Fibroblast of gingiva (primary cell): ENCODE results near the gene ATP8A1.
"Not testable (repeated sequence)": the region's sequence is repeated elsewhere in the genome, so short reads cannot be mapped to it uniquely, and the experiment has no call there.

Experiments used
- DNase-seq: peaks from one replicate; pipeline ENCODE4 v3.0.0-alpha.2; 2011; ENCODE audit warnings: low read depth

The ATP8A1 gene

DNA sequence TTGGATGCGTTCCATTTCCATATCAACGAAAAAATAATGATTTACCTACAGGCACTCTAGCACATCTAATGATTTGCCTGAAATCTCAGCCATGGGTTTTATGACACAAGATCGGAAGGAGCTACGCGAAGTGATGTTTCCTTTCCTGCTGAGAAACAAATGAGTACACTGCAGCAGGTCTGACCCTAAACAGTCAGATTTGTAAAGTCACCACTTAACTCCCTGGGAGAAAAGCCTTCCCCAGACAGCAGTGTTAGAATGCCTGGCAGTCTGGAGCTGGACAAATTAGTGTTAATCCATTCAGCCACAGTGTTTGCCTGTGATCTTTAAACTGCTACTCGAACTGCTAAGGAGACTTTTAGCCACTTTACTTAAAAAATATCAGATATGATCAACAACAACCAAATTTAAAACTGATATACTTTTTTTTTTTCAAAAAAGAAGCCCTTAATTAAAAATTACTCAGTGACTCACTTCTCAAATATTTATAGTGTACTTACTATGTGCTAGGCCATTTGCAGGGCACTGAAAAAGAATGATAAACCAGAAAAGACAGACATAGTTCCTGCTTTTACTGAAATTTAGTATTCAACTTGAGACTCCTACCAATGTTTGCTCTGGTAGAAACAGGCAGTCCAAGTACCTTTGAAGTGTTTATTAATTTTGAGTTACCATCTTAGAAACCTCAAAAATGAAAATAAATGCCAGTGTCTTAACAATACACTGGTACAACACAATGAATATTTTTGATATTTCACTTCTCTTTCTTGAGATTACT is 155.1 kb downstream of the ATP8A1 start:
- no peak for DNase-seq

DNA sequence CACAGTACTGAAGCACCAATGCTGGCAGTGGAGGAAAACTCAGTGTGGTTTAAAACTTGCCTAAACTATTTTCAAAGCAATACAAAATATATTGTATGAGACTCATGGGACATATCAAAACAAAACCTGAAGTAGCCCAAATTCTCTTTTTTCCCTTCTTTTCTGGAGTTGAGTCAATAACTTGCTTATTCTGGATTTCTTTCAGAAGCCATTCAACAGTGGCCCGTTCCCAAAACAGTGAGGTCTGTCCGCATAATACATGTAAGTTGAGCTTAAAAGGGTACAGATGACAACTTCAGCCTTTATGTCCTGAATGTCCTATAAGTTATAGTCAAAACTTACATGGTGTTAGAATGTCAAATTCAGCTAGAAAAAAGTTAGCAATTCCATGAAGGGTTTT is 158.9 kb downstream of the ATP8A1 start:
- DNase-seq = no peak

DNA sequence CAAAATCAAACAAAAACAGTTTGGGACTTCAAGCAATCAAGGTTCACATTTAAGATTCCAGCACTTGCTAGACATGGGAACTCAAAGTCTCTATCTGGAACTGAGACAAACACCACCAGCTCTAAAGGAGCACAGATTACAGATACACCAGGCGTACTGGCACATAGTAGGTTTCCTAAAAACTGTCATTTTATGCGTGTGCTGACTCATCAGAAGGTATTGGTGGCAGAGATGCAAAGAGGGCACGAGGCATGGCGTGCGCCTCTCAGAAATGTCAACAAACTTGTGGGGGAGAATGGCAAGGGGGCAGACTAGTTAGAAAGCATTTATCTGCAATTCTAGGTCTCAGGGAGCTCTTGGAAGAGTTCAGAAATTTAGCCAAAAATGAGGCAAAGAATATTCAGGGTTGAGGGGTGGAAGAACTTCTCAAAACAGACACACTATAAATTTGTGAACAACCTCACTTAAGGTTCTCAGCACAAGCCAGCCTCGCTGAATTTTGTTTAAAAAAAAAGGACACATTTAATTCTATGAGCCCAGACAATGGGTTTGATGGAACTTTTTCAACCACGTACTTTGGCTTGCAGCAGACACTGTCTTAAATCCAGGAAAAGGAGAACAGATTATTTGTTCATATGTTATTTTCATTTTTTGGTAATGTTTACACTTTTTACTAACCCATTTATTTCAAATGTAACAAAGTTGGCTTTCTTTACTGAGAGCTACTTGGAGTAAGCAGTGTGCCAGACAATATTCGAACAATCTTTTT is 159.6 kb downstream of the ATP8A1 start:
- no peak for DNase-seq

DNA sequence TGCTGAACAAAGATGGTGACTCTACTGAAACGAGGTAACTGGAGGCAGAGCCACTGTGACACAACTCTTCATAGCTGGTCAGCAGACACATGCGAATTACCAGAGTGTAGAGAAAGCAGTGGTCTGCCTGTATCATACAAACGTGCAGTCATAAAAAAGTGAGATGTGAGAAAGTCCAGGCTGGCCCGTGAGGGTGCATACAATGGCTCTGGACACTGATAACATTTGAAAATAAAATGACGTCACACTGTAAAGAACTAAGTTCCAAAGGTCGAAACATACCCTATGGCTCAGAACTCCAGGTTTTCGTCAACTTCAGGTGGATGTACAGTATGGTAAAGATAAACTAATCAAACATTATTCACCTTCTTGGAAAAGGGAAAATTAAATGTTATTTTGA is 163.9 kb downstream of the ATP8A1 start:
- DNase-seq = no peak

DNA sequence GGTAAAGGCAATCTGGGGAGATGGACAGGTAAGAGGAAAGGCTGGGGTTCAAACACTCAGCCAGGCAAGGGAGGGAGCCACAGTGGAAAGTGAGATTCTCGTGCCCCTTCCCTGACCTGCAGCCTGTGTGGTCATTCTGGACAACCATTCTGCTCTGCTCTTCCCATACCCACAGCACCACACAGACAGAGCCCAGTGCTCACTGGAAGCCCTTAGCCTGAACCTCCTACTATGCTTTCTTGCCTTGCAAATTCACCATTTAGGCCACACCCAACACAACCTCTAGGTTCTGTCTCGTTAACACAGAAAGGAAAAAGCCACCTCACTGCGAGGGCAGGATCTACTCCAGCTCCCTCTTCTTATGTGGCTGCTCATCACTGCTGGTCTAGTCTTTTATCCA is 166.9 kb downstream of the ATP8A1 start:
- DNase-seq = no peak

DNA sequence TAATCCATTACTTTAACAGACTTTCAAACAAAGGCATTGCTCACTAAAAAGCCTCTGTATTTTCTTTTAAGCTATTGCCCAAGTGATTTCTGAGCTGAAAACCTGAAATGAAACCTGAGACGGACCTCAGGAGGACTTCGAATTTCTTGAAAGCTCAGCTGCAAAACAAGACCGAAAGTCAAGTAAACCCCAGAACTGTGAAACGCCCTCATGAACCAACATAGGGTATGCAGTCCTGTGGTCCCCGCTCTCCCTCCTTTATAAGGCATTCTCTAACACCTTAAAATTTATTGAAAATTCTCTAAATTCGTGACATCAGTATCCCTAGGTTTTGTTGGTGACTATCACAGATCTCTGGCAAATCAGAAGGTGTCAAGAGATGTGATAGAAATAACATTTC is 167.8 kb downstream of the ATP8A1 start:
- DNase-seq = no peak

DNA sequence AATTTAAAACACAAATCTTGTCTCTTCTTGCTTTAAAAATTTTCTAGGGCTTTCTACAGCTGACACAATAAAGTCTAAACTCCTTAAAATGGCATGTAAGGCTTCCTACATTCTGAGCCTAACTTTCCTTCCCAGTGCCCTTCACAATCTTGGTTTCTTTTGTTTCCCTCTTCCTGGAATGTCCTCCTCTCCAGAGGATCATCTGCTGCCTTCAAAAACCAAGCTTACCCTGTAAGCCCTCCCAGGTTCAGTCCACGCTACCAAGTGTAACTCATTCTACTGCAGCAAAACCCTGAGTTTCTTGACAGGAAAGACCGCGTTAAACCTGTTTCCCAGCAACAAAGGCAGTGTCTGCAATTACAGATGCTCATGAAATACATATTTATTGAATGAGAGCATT is 168.4 kb downstream of the ATP8A1 start:
- DNase-seq = no peak

DNA sequence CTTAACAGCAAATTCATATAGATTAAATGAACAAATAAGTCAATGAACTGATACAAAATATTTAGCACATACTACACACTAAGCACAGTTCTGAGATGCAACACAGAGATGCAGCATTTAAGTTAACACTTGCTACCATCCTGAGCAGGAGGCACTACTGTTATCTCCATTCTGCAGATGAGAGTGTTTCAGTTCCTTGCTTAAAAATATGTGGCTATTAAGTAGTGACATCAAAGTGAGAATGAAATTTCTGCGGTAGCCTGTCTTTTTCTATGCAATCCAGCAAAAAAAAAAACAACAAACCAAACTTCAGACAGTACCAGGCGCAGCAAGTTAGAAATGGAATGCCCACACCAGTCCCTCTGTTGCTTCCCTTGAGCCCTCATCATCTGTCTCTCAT is 168.8 kb downstream of the ATP8A1 start:
- DNase-seq = no peak

DNA sequence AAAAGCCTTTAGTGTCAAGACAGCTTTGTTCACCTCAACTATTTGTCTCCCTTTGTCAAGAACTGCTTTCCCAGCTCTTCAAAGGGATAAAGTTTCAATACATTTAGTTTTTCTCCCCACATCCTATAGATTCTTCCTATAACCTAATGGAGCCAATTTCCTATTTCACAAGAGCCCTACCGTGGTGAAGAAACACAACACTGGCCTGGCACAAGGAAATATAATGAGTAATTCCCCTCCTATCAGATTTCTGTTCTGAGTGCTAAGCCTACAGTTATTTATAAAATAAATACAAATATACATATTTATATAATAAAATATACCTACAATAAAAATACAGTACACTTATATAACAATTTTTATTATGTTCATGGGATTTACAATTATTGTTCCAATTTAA is 169.7 kb downstream of the ATP8A1 start:
- no peak for DNase-seq

DNA sequence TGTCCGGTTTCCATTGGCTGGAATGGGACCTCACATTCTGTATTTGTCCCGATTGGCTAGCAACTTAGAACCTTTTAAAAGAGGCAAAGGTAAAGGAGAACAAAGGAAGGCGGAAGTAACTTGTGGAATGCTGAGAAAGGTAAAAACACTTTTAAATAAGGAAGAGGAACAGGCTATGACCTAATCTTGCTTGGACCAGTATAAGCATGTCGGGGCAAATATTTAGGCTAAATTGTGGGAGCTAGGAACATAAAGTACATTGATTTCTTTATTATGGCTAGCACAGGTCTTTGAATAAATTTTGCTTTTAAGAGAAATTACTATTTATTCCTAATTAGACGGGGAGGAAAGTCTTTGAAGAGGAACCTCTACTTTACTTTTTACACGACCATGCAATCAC is 170.7 kb downstream of the ATP8A1 start:
- DNase-seq = not testable (repeated sequence)

DNA sequence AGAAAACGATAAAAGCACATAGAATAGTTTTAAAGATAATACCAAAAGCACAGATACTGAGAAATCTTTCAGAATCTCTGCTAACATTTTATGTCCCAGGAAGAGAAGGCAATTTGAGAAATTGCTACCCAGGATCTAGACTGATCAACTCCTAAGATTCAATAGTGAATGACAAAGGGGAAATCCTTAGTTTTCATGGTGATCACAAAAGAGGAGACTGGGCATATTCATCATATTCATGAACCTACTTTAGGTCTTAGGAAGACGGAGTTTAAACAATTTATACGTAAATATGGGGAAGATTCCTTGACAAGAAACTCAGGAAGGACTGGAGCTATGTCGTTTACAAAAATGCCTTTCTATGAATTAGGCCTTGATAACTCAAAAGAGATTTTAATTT is 172.3 kb downstream of the ATP8A1 start:
- no peak for DNase-seq

DNA sequence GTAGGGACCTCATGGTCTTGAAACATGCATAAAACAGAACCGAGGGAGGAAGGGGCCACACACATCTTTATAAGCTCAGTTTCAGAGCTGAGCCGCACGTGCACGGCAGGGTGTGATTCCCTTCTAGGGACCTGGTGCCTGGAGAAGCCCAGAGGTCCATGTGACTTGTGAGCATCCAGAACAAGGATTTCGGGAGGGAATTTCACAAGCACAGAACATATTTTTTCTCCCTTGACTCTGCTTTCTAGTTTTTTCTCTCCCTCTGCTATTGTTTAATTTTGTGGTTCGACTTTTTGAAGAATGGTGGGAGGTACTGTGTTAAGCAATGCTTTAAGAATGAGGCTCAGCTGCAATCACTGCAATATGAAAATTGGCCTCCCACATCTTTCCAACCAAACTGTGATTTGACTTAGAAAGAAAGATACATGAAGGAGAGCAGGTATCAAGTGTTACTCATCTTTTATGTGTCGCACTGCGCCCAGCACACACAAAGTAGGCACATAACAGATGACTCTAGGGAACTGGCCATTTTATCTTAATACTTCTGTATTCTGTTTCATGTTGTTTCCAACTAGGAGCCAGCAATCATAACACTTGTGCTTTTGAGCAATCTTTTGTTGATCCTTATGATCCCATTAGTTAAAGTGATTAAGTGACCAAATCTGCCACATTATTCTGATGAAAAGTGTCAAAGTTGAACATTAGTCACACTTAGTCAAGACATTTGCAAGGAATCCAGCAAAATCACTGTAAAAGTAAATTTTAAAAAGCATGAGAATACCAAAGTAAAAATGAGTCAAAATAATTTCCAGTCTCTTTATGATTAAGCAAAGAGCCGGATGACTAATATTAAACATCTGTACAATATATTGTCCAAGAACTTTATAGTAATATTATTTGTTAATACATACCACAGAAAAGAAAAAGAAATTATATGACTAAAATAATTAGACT is 173.2 kb downstream of the ATP8A1 start:
- no peak for DNase-seq

DNA sequence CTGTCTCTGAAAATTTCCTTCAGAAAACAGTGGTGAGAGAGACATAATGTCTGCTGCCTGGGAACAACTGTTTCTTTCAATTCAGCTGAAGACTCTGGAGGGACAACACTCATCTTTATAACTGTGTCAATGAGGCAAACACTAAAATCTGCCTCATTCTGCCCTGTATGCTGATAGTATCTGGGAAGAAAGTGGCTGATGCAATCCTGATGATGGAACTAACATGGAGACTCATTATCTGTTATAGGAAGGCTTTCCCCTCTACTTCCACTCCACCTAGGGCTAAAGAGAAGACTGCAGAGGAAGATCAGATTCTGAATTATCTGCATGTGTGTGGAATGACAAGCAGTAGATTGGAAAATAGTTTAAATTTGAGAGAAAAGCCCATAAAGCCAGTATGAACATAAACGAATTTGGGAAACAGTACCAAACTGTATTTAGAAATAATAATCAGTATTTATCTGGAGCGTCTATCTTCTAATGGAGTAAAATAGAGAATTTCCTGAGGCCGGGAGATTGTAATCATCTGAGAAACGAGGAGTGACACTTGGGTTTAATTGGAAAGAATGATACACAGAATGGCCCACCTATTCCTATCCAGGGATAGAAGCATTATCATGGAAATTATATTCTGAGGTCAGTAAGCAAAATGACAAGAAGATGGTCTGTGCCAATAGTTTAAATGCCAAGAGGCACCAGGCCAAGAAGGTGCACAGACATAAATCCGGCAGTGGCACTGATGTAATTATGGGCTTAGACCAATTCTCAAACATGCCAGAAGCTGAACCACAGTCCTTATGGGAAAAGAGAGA is 174.2 kb downstream of the ATP8A1 start:
- no peak for DNase-seq

DNA sequence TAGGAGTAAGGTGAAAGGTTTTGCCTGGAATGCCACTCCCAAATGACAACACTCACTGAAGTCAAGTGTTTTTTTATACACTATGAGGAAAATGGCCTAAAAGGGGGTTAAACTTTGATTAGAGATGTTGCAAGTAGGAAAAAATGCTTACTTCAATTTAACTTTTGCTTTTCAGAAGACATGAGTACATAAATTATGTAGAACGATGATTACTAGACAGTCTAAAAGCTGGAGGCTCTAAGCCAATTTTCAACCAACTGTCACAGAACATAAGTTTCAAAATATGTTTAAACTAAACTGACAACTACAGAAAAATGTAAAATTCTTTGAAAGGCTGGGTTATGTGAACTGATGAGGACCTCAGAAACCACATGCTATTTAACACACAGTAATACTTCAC is 176.2 kb downstream of the ATP8A1 start:
- no peak for DNase-seq

DNA sequence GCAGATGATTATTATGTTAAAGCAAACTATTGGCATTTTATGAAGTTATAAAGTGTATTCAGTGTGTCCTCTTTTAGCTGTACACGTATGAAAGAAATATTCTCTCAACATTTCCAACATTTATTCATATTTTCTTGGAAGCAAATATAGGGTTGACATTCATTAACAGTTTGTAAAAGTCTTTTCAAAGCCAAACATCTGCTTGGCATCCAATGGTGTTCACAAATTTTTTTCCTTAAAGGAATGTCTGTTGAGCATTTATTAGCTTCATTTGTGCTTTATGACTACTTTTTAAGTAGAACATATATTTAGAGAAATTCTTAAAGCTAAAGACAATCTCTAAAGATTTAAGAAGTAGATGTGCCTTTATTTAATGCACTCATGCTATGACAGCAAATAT is 176.6 kb downstream of the ATP8A1 start:
- no peak for DNase-seq

DNA sequence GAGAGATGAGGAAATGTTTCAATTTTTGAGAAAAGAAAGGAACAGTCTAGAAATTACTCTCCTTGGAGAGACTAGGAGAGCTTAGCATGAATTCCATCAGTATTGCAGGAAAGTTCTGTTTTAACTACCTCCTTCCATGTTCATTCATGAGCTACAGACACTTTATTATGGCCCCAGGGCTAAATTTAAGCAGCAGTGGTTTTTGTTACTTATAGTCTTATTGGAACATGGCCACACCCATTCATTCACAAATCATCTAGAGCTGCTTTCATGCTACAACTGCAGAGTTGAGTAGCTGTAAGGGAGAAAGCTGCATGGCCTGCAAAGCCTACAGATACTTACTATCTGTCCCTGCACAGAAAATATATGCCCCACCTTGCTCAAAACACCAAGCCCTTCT is 178.0 kb downstream of the ATP8A1 start:
- DNase-seq = no peak

DNA sequence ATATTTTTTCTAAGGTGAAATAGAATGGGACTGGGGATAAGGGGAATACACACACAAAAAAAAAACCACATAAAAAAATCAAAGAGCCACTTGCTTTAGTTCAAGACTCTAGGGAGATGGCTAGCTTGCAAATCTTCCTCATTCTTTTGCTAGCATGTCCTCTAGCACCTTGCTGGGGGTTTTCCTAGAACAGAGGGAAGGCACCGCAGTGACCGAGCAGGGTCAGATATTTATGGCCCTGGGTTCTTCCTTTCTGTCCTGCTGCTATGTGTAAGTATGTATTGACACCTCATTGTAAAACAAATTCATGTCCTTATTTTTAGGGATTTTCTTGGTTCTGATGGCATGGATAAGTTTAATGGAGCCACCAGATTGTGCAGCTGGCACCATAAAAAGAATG is 178.4 kb downstream of the ATP8A1 start:
- DNase-seq = no peak

DNA sequence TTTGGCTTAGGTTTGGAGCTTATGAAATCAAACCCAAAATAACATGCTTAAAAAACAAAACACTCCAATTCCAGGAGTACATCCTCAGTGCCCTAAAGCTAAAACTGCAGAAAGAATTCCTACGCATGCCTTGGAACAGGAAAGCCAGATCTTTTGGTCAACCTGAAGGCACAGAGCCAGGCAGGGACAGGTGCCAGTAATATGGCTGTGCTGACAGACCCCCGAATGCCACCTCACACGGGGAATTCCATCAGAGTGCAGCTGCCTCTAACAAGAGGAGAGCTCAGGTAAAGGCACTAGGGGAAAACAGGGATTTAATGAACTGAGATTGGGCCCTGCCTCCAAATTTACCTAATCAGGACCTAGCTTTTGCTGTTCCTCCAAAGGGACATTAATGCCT is 182.5 kb downstream of the ATP8A1 start:
- no peak for DNase-seq

DNA sequence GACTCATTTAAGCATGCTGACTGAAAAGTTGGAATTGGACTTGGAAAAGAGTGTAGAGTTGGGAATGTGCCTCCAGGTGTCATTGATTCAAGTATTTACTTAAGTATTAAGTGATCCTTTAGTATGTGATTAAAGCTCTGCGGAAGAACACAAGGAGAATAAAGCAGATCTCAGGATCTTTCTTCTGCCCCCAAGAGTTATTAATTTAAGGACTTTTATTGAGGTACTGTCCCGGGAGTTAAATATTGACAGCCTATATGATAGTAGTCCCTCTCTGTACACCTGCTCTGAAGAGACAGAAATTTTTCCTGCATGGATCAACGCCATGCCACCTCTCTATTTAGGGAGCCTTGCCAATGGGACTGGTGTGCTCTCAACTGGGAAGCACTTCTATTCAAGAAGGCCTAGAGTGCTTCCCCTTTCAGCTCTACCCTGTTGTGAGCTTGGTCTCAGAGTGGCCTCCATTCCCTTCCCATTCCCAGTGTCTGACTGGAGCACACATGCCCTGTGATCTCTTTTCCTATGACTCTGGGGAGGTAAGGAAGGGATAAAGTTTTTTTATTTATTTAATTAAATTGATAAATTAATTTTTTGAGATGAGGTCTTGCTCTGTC is 183.7 kb downstream of the ATP8A1 start:
- DNase-seq = no peak

DNA sequence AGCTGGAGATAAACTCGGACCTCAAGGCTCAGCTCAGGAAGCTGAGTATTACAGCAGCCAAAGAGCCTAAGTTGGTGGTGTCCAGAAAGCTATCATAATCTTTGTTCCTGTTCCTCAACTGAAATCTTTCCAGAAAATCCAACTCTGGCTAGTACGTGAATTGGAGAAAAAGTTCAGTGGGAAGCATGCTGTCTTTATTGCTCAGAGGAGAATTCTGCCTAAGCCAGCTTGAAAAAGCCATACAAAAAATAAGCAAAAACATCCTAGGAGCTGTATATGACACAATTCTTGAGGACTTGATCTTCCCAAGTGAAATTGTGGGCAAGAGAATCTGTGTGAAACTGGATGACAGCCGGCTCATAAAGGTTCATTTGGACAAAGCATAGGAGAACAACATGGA is 185.0 kb downstream of the ATP8A1 start:
- DNase-seq = no peak

DNA sequence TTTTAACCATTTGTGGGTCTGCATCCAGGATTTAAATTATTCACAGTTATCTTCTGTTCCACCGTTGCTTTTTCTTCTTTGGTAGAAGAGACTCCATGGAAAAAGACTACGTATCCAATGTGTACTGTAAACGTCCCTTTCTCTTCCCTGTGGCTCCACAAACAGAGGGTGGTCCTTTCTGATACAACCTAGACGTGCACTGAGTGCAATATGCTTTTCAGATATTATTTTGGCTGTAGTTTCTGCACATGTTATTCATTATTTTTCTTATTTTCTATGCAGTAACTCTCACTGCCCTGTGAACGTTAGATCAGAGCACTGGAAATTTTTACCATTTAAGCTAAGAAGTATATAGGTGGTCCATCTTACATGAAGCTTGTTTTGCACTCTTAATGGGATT is 186.9 kb downstream of the ATP8A1 start:
- DNase-seq = no peak
